ENCODE data around the gene PADI2.

DNA sequence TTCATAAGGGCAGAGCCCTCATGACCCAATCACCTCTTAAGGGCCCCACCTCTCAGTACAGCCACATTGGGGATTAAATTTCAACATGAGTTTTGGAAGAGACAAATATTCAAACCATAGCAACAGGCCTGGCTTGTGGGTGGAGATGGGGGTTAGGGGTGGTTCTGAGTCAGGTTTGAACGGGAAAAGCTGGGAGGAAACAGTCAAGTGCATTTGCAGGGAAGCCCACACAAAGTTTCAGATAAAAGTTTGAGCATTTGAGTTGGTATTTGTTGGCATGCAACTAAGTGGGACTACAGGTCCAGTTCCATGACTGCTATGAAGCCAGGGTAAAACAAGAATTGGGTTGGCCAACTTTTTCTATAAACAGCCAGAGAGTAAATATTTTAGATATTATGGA is 21.0 kb upstream of the PADI2 start:
- TF ChIP-seq, protein P1, sequence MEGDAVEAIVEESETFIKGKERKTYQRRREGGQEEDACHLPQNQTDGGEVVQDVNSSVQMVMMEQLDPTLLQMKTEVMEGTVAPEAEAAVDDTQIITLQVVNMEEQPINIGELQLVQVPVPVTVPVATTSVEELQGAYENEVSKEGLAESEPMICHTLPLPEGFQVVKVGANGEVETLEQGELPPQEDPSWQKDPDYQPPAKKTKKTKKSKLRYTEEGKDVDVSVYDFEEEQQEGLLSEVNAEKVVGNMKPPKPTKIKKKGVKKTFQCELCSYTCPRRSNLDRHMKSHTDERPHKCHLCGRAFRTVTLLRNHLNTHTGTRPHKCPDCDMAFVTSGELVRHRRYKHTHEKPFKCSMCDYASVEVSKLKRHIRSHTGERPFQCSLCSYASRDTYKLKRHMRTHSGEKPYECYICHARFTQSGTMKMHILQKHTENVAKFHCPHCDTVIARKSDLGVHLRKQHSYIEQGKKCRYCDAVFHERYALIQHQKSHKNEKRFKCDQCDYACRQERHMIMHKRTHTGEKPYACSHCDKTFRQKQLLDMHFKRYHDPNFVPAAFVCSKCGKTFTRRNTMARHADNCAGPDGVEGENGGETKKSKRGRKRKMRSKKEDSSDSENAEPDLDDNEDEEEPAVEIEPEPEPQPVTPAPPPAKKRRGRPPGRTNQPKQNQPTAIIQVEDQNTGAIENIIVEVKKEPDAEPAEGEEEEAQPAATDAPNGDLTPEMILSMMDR (IDR thresholded peaks at IDR 0.05) = no peak
- no peak for TF ChIP-seq EZH2 (IDR thresholded peaks at IDR 0.05; ENCODE audit: borderline replicate concordance, insufficient read depth, low read depth, low read length, poor library complexity, severe bottlenecking)

Measured in B cell (primary cell).